ENCODE results near the gene AFDN.
A peak's percentile ranks its signal among the peaks of the same experiment; 100 is the strongest.

AFDN gene

GRCh38 chr6:167802339-167802738 is 24.4 kb upstream of the AFDN start:
- H3K4me3 ChIP-seq = no peak overlapping the region
- no peaks in the 10 kb centered on the region for H3K9me3 ChIP-seq

DNA sequence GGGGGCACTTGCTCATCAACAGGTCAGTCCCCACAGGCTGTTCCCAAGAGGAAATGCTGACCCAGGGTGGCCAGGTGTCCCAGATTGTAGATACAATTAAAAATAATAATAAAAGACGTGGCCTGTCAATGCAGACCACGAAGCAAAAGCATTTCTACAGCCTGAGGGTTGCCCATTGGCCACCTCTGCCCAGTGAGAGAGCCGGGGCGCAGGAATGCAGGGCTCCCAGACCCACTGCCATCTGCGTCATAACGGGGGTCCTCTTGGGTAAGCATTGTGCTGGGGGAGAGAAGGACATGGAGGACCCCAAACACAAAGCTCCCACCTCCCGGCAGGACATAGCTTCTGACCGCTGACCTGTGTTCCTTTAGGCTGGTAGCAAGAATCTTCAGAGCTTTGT is 22.9 kb upstream of the AFDN start:
- Histone ChIP-seq H3K36me3 (no peaks in the 10 kb centered on the region), H3K9me3 (no peaks in the 10 kb centered on the region), H3K4me3 (no peak overlapping the region), H4K20me1 (no peaks in the 10 kb centered on the region), H3K4me1 (peaks cover 35% of the 10 kb centered on the region), H3K27ac (no peak overlapping the region), H3K4me2 (no peak overlapping the region), H3K9ac (no peak overlapping the region), H3K27me3 (no peaks in the 10 kb centered on the region)
- no peak for TF ChIP-seq Cebpa-rat (IDR thresholded peaks at IDR 0.05)

More at GRCh38 chr6:167802339-167802738, 24.4 kb upstream of the AFDN start:
- no peaks in the 10 kb centered on the region for H3K27me3 ChIP-seq
- H3K9ac ChIP-seq = no peak overlapping the region
- peaks cover 41% of the 10 kb centered on the region for H3K4me1 ChIP-seq
- no peak for TF ChIP-seq Cebpa-rat (IDR thresholded peaks at IDR 0.05)
- no peak overlapping the region for H3K4me2 ChIP-seq
- no peaks in the 10 kb centered on the region for H4K20me1 ChIP-seq
- H3K36me3 ChIP-seq = no peaks in the 10 kb centered on the region
- H3K27ac ChIP-seq = no peak overlapping the region

GRCh38 chr6:167804281-167805013 is 22.3 kb upstream of the AFDN start:
- H3K9ac ChIP-seq = no peak overlapping the region

GRCh38 chr6:167805349-167806060 is 21.2 kb upstream of the AFDN start:
- no peaks in the 10 kb centered on the region; the same call in 1 of the 2 replicates for H3K9me3 ChIP-seq
- no peak overlapping the region for H3K4me3 ChIP-seq
- H3K4me1 ChIP-seq = peaks cover 24% of the 10 kb centered on the region
- no peaks in the 10 kb centered on the region for H3K36me3 ChIP-seq
- no peak overlapping the region for H3K27ac ChIP-seq
- H3K9ac ChIP-seq = no peak overlapping the region
- H3K27me3 ChIP-seq = no peaks in the 10 kb centered on the region
- H3K4me2 ChIP-seq = no peak overlapping the region
- no peak for TF ChIP-seq Cebpa-rat (IDR thresholded peaks at IDR 0.05)
- H4K20me1 ChIP-seq = no peaks in the 10 kb centered on the region

More at GRCh38 chr6:167804281-167805013, 22.3 kb upstream of the AFDN start:
- Histone ChIP-seq H3K4me2 (no peak overlapping the region), H4K20me1 (no peaks in the 10 kb centered on the region), H3K27ac (no peak overlapping the region), H3K27me3 (no peaks in the 10 kb centered on the region), H3K9me3 (no peaks in the 10 kb centered on the region), H3K36me3 (no peaks in the 10 kb centered on the region), H3K4me3 (no peak overlapping the region), H3K4me1 (peaks cover 29% of the 10 kb centered on the region)
- TF ChIP-seq Cebpa-rat (IDR thresholded peaks at IDR 0.05) = no peak

GRCh38 chr6:167806061-167806700 is 20.5 kb upstream of the AFDN start:
- Histone ChIP-seq H3K36me3 (no peaks in the 10 kb centered on the region), H3K27me3 (no peaks in the 10 kb centered on the region), H3K4me1 (peaks cover 25% of the 10 kb centered on the region), H3K9ac (no peak overlapping the region), H3K27ac (no peak overlapping the region), H4K20me1 (no peaks in the 10 kb centered on the region), H3K9me3 (no peaks in the 10 kb centered on the region; the same call in 1 of the 2 replicates), H3K4me3 (no peak overlapping the region), H3K4me2 (peak overlapping the region; percentile 75)
- TF ChIP-seq Cebpa-rat (IDR thresholded peaks at IDR 0.05) = no peak

GRCh38 chr6:167807200-167807599 is 19.5 kb upstream of the AFDN start:
- Histone ChIP-seq H3K4me3 (no peak overlapping the region), H3K4me2 (peak overlapping the region; percentile 75), H3K9ac (no peak overlapping the region), H3K36me3 (no peaks in the 10 kb centered on the region), H4K20me1 (no peaks in the 10 kb centered on the region), H3K4me1 (peaks cover 36% of the 10 kb centered on the region), H3K27ac (no peak overlapping the region), H3K9me3 (no peaks in the 10 kb centered on the region; the same call in 1 of the 2 replicates), H3K27me3 (no peaks in the 10 kb centered on the region)
- TF ChIP-seq Cebpa-rat (IDR thresholded peaks at IDR 0.05) = no peak

DNA sequence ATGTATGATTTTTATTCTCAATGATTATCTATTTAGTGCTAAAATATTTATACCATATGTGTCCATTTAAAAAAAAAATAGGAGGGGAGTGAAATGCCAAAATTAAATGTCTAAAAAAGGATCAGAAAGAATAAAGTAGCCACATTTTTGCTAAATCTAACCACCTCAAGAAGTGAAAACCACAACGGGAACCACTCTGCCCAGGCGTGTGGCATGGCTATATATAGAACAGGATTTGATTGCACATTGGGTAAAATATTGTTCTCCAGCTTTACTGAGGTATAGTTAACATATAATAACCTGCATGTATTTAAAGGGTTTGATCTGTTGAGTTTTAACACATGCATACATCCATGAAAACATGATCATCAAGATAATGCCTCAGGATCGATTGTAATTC is 19.0 kb upstream of the AFDN start:
- Histone ChIP-seq H3K4me2 (peak overlapping the region; percentile 75), H3K27me3 (no peaks in the 10 kb centered on the region), H3K27ac (no peak overlapping the region), H3K4me1 (peaks cover 37% of the 10 kb centered on the region), H3K4me3 (no peak overlapping the region), H3K36me3 (no peaks in the 10 kb centered on the region), H3K9me3 (no peaks in the 10 kb centered on the region; the same call in 1 of the 2 replicates), H3K9ac (no peak overlapping the region), H4K20me1 (no peaks in the 10 kb centered on the region)
- no peak for TF ChIP-seq Cebpa-rat (IDR thresholded peaks at IDR 0.05)

GRCh38 chr6:167811040-167811439 is 15.7 kb upstream of the AFDN start:
- Histone ChIP-seq H3K9ac (no peak overlapping the region), H3K9me3 (no peaks in the 10 kb centered on the region; the same call in 1 of the 2 replicates), H3K27ac (no peak overlapping the region), H3K4me3 (no peak overlapping the region), H3K27me3 (no peaks in the 10 kb centered on the region), H3K36me3 (no peaks in the 10 kb centered on the region), H3K4me2 (peak overlapping the region; percentile 51), H3K4me1 (peaks cover 38% of the 10 kb centered on the region), H4K20me1 (no peaks in the 10 kb centered on the region)
- no peak for TF ChIP-seq Cebpa-rat (IDR thresholded peaks at IDR 0.05)

DNA sequence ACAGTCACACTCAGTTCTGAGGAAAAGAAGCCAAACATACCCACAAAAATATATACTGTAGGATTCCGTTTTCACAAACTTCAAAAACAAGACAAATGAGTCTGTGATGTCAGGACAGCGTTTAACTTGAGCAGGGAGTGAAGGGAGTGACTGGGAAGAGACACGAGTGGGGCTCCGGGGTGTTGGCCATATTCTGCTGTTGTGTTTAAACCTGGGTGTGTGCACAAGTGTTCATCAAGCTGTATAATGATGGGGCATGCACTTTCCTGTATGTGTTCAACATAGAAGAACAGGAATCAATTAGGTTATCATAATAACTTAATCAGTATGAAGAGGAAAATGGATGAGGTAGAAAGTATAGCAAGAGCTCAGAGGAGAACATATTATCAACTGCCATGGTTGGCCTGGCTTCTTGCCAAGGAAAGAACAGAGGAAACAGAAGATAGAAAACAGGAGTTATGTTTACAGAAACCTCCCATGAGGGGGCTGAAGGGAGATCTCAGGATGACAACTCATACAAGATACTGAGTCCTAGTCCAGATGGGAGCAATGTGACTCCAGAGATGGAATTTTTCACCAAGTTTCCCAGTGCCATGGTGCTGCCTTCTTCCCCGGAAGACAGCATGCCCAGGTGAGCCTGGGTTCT is 15.1 kb upstream of the AFDN start:
- Histone ChIP-seq H3K9ac (no peak overlapping the region), H3K9me3 (no peaks in the 10 kb centered on the region; the same call in 1 of the 2 replicates), H3K4me3 (no peak overlapping the region), H3K4me1 (peaks cover 37% of the 10 kb centered on the region), H3K4me2 (peak overlapping the region; percentile 51), H3K27me3 (no peaks in the 10 kb centered on the region), H3K36me3 (no peaks in the 10 kb centered on the region), H3K27ac (no peak overlapping the region), H4K20me1 (no peaks in the 10 kb centered on the region)
- TF ChIP-seq Cebpa-rat (IDR thresholded peaks at IDR 0.05) = no peak
